Measurements from ENCODE around the gene ZDHHC11B.
"Not testable (repeated sequence)": the region's sequence is repeated elsewhere in the genome, so short reads cannot be mapped to it uniquely, and the experiment has no call there.

ZDHHC11B gene

GRCh38 chr5:801055-801454 lies 16.5 kb upstream of the ZDHHC11B start:
- not testable (repeated sequence) for H3K36me3 ChIP-seq (ENCODE audit: insufficient read depth, low read length); H2AFZ ChIP-seq (ENCODE audit: low read depth, low read length); H3K4me1 ChIP-seq (ENCODE audit: insufficient read depth, low read length); H3K27me3 ChIP-seq (ENCODE audit: insufficient read depth, low read length); H3K9me3 ChIP-seq (ENCODE audit: low read length); H3K4me3 ChIP-seq (ENCODE audit: low read length)

GRCh38 chr5:798505-799138 lies 14.1 kb upstream of the ZDHHC11B start:
- not testable (repeated sequence) for H3K4me1 ChIP-seq (ENCODE audit: insufficient read depth, low read length); H3K9me3 ChIP-seq (ENCODE audit: low read length); H3K27me3 ChIP-seq (ENCODE audit: insufficient read depth, low read length); H3K36me3 ChIP-seq (ENCODE audit: insufficient read depth, low read length); H3K4me3 ChIP-seq (ENCODE audit: low read length); H2AFZ ChIP-seq (ENCODE audit: low read depth, low read length)

- not testable (repeated sequence) for H3K9me3 ChIP-seq (ENCODE audit: low read length); H2AFZ ChIP-seq (ENCODE audit: low read depth, low read length); H3K27me3 ChIP-seq (ENCODE audit: insufficient read depth, low read length); H3K36me3 ChIP-seq (ENCODE audit: insufficient read depth, low read length); H3K4me3 ChIP-seq (ENCODE audit: low read length); H3K4me1 ChIP-seq (ENCODE audit: insufficient read depth, low read length)
These were observed 13.5 kb upstream of the ZDHHC11B start for GRCh38 chr5:797986-798385.

GRCh38 chr5:795873-796272 lies 11.3 kb upstream of the ZDHHC11B start:
- H3K27me3 ChIP-seq (ENCODE audit: insufficient read depth, low read length); H3K4me1 ChIP-seq (ENCODE audit: insufficient read depth, low read length); H3K36me3 ChIP-seq (ENCODE audit: insufficient read depth, low read length); H3K4me3 ChIP-seq (ENCODE audit: low read length); H2AFZ ChIP-seq (ENCODE audit: low read depth, low read length); H3K9me3 ChIP-seq (ENCODE audit: low read length): not testable (repeated sequence)

- not testable (repeated sequence) for H3K4me1 ChIP-seq (ENCODE audit: insufficient read depth, low read length); H3K36me3 ChIP-seq (ENCODE audit: insufficient read depth, low read length); H3K4me3 ChIP-seq (ENCODE audit: low read length); H3K9me3 ChIP-seq (ENCODE audit: low read length); H2AFZ ChIP-seq (ENCODE audit: low read depth, low read length); H3K27me3 ChIP-seq (ENCODE audit: insufficient read depth, low read length)
These were observed 10.4 kb upstream of the ZDHHC11B start for GRCh38 chr5:794948-795347.

- H3K36me3 ChIP-seq (ENCODE audit: insufficient read depth, low read length); H3K27me3 ChIP-seq (ENCODE audit: insufficient read depth, low read length); H3K9me3 ChIP-seq (ENCODE audit: low read length); H2AFZ ChIP-seq (ENCODE audit: low read depth, low read length); H3K4me3 ChIP-seq (ENCODE audit: low read length); H3K4me1 ChIP-seq (ENCODE audit: insufficient read depth, low read length): not testable (repeated sequence)
These were observed 4.2 kb upstream of the ZDHHC11B start for GRCh38 chr5:788703-789102.

- H3K9me3 ChIP-seq (ENCODE audit: low read length); H2AFZ ChIP-seq (ENCODE audit: low read depth, low read length); H3K27me3 ChIP-seq (ENCODE audit: insufficient read depth, low read length); H3K36me3 ChIP-seq (ENCODE audit: insufficient read depth, low read length); H3K4me1 ChIP-seq (ENCODE audit: insufficient read depth, low read length); H3K4me3 ChIP-seq (ENCODE audit: low read length): not testable (repeated sequence)
These were observed 3.3 kb upstream of the ZDHHC11B start for GRCh38 chr5:787857-788233.

GRCh38 chr5:787224-787856 lies 2.8 kb upstream of the ZDHHC11B start:
- H3K27me3 ChIP-seq (ENCODE audit: insufficient read depth, low read length); H3K36me3 ChIP-seq (ENCODE audit: insufficient read depth, low read length); H3K4me1 ChIP-seq (ENCODE audit: insufficient read depth, low read length); H3K4me3 ChIP-seq (ENCODE audit: low read length); H2AFZ ChIP-seq (ENCODE audit: low read depth, low read length); H3K9me3 ChIP-seq (ENCODE audit: low read length): not testable (repeated sequence)

- H3K9me3 ChIP-seq (ENCODE audit: low read length); H3K4me1 ChIP-seq (ENCODE audit: insufficient read depth, low read length); H3K36me3 ChIP-seq (ENCODE audit: insufficient read depth, low read length); H3K27me3 ChIP-seq (ENCODE audit: insufficient read depth, low read length): not testable (repeated sequence)
- peak overlapping the region; percentile 68 for H2AFZ ChIP-seq (ENCODE audit: low read depth, low read length)
- H3K4me3 ChIP-seq (ENCODE audit: low read length): peak overlapping the region; percentile 81
These were observed 714 bp upstream of the ZDHHC11B start for GRCh38 chr5:785181-785705.

GRCh38 chr5:783881-784427 lies 575 bp downstream of the ZDHHC11B start:
- Histone ChIP-seq H2AFZ (ENCODE audit: low read depth, low read length) (peak overlapping the region; percentile 85), H3K4me3 (ENCODE audit: low read length) (peak overlapping the region; percentile 81)
- not testable (repeated sequence) for H3K27me3 ChIP-seq (ENCODE audit: insufficient read depth, low read length); H3K36me3 ChIP-seq (ENCODE audit: insufficient read depth, low read length); H3K9me3 ChIP-seq (ENCODE audit: low read length); H3K4me1 ChIP-seq (ENCODE audit: insufficient read depth, low read length)

GRCh38 chr5:783049-783802 lies 1.3 kb downstream of the ZDHHC11B start:
- H3K9me3 ChIP-seq (ENCODE audit: low read length); H3K36me3 ChIP-seq (ENCODE audit: insufficient read depth, low read length); H2AFZ ChIP-seq (ENCODE audit: low read depth, low read length); H3K4me1 ChIP-seq (ENCODE audit: insufficient read depth, low read length); H3K27me3 ChIP-seq (ENCODE audit: insufficient read depth, low read length): not testable (repeated sequence)
- peak overlapping the region; percentile 81 for H3K4me3 ChIP-seq (ENCODE audit: low read length)

- H2AFZ ChIP-seq (ENCODE audit: low read depth, low read length); H3K36me3 ChIP-seq (ENCODE audit: insufficient read depth, low read length); H3K4me1 ChIP-seq (ENCODE audit: insufficient read depth, low read length); H3K9me3 ChIP-seq (ENCODE audit: low read length); H3K4me3 ChIP-seq (ENCODE audit: low read length); H3K27me3 ChIP-seq (ENCODE audit: insufficient read depth, low read length): not testable (repeated sequence)
These were observed 2.2 kb downstream of the ZDHHC11B start for GRCh38 chr5:782356-782755.

- not testable (repeated sequence) for H2AFZ ChIP-seq (ENCODE audit: low read depth, low read length); H3K36me3 ChIP-seq (ENCODE audit: insufficient read depth, low read length); H3K27me3 ChIP-seq (ENCODE audit: insufficient read depth, low read length)
These were observed 4.0 kb downstream of the ZDHHC11B start for GRCh38 chr5:780571-780970.

More at GRCh38 chr5:780571-780970, 4.0 kb downstream of the ZDHHC11B start:
- H3K9me3 ChIP-seq (ENCODE audit: low read length): peaks cover 14% of the 10 kb centered on the region
- H3K4me3 ChIP-seq (ENCODE audit: low read length); H3K4me1 ChIP-seq (ENCODE audit: insufficient read depth, low read length): not testable (repeated sequence)

All from neuron (in vitro differentiated cells).